ENCODE measurements around the gene ZFR.

- TF ChIP-seq ZNF70 (CRISPR knock-in tag; IDR thresholded peaks at IDR 0.05) (no peak), PPARA (CRISPR knock-in tag; IDR thresholded peaks at IDR 0.05; ENCODE audit: borderline replicate concordance) (no peak)
These were observed 42.5 kb upstream of the ZFR start for GRCh38 chr5:32487008-32487407.
